ENCODE data around the gene HSBP1.
A peak's percentile ranks its signal among the peaks of the same experiment; 100 is the strongest.

The HSBP1 gene

DNA sequence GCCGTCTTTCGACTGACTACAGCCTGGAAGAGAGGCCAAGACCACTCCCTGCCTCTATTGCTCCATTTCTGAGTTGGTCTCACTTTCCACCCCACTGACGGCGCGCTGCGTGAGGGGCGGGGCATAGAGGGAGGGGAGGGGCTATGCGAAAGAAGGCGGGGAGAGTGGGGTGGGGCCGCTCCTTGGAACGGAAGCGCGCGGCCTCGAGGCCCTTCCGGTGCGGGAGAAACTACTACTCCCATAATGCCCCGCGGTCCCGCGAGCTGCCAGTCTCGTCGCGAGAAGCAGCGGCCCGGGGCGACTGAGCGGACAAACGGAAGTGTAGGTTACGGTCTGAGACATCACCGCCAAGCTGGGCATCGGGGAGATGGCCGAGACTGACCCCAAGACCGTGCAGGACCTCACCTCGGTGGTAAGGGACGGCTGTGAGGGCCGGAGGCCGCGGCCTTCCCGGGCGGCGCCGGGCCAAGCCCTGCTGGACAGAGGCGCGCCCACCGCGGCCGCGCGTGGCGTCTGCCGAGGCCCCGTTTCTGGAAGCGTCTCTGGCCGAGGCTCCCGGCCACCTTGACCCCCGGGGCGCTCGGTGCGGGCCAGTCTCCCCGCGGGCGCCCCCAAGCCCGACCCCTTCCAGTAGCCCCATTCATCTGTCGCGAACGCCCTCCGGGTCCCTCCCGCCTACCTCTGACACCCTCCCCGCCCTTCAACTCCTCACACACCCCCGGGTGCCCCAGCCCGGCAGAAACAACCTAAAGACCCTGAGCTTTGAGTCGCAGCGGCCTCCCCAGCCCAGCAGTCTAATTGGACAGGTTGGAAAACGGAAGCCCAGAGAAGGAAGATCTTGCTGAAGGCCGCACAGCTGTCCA, at the start of gene HSBP1:
HSBP1 (plus strand) TSS at position 269 of the 863 bp plus-strand sequence; CDS start at position 368, 99 bp downstream.
- DNase-seq (ENCODE audit: low read depth, low spot score) = peak; percentile 93
- peak within 1 kb of the TSS; percentile 83 for H3K4me3 ChIP-seq (ENCODE audit: low read depth, low read length)
- in situ Hi-C loops (cut with HindIII; ENCODE audit: low sequenced_read_pairs) = no loop called here
- TF ChIP-seq, protein P1, sequence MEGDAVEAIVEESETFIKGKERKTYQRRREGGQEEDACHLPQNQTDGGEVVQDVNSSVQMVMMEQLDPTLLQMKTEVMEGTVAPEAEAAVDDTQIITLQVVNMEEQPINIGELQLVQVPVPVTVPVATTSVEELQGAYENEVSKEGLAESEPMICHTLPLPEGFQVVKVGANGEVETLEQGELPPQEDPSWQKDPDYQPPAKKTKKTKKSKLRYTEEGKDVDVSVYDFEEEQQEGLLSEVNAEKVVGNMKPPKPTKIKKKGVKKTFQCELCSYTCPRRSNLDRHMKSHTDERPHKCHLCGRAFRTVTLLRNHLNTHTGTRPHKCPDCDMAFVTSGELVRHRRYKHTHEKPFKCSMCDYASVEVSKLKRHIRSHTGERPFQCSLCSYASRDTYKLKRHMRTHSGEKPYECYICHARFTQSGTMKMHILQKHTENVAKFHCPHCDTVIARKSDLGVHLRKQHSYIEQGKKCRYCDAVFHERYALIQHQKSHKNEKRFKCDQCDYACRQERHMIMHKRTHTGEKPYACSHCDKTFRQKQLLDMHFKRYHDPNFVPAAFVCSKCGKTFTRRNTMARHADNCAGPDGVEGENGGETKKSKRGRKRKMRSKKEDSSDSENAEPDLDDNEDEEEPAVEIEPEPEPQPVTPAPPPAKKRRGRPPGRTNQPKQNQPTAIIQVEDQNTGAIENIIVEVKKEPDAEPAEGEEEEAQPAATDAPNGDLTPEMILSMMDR (IDR thresholded peaks at IDR 0.05; ENCODE audit: low read depth, low read length) = no peak

DNA sequence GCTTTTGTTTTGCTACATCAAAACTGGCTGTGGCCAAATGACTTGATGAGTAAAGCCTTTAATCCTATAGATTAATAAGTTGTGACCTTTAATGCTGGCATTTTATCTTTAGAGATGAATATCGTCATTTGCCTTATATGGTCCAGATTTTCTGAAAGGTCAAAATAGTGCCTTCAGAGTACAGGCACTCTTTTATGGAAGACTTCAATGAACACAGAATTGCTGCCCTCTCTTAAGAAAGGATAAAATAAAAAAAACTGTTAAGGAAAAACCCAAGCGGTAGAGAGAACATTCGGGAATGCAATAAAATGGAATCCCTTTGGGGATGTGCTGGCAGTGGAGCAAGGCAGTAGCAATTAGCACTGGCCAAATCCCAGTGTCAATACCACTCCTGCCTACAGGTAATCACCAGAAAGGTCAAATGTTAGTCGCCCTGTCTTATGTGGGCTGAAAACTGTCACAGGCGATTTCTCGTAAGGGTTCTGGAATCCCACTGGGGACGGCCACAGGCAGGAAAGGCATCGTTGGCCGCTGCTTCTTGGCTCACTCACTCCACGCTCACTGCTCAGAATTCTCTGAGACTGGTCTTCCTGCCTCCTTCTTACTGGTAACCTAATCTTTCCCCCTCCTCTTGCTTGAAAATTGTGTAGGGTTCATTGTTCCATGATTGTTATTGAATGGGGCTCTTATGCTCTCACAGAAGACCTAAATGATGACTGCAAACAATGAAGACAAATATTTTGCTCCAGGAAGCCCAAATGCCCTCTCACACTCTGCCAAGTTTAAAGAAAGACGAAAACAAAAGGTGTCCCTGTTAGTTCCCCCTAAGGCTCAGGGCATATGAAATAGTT, 45.4 kb upstream of the HSBP1 start:
- TF ChIP-seq, protein P1 (IDR thresholded peaks at IDR 0.05; ENCODE audit: low read depth, low read length) = no peak
- in situ Hi-C loops (cut with HindIII; ENCODE audit: low sequenced_read_pairs) = no loop called here
- DNase-seq (ENCODE audit: low read depth, low spot score) = no peak
- H3K4me3 ChIP-seq (ENCODE audit: low read depth, low read length) = no peak overlapping the region

DNA sequence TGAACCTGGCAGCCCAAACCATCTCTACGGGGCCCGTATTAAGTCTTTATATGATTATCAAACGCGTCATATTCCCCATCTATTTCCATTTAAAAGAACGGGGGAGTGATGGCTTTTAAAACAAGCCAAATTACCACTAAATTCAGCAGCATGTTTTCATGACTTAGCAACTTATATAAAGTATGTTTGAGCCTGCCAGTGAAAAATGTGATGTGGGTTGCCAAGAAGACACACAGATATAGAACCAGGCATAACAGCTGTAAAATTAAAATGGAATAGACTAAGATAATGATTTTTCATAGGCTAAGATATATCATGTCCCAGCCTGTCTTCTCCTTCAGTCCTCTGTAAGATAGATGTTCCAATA, 44.8 kb upstream of the HSBP1 start:
- TF ChIP-seq, protein P1 (IDR thresholded peaks at IDR 0.05; ENCODE audit: low read depth, low read length) = no peak
- no peak for DNase-seq (ENCODE audit: low read depth, low spot score)
- H3K4me3 ChIP-seq (ENCODE audit: low read depth, low read length) = no peak overlapping the region
- in situ Hi-C loops (cut with HindIII; ENCODE audit: low sequenced_read_pairs) = no loop called here

DNA sequence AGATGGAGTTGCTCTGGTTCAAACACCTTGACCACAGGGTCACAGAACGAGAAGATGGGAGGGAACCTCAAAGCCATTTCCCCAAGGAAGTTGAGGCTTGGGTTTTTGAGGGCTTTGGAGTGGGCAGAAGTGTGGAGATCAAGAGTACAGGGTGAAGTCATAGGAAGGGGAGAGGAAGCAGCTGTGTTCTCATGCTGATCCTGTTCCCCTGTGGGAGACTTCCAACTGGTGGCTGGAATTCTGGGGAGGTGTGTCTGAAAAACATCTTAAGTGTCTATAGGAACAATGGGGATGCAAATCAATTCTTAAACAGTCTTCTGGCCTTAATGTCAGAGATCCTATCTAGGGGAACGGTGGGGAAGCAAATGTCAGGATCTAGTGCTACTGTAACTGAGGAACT, 38.8 kb upstream of the HSBP1 start:
- TF ChIP-seq, protein P1 (IDR thresholded peaks at IDR 0.05; ENCODE audit: low read depth, low read length) = no peak
- no peak for DNase-seq (ENCODE audit: low read depth, low spot score)
- H3K4me3 ChIP-seq (ENCODE audit: low read depth, low read length) = no peak overlapping the region
- in situ Hi-C loops (cut with HindIII; ENCODE audit: low sequenced_read_pairs) = no loop called here

DNA sequence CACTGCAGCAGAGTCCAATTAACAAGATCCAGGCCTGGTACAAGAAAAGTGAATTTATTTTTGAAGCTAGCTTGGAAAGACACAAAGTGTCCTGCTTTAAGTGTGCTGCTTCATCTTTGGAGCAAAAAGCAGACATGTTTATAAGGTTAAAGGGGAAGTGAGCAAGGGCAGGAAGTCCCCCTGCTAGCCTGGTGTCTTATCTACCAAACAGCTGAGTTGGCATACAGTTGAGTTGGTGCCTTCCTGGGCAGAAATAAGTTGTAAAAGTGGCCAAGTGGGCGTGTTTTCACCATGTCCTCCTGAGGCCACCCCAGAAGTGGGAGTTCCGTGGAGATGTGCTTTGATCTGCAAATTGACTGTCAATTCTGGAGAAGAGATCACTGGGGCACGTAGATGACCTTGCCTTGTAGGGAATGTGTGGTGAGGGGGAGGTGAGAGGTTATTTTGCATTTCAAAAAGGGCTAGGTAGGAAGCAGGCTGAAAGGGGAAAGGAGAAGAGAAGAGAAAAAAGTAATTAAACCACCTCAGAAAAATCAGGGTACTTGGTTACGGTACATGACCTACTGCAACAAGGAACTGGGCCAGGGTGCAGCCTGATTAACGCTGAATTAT, 38.3 kb upstream of the HSBP1 start:
- H3K4me3 ChIP-seq (ENCODE audit: low read depth, low read length) = no peak overlapping the region
- in situ Hi-C loops (cut with HindIII; ENCODE audit: low sequenced_read_pairs) = no loop called here
- TF ChIP-seq, protein P1 (IDR thresholded peaks at IDR 0.05; ENCODE audit: low read depth, low read length) = no peak
- no peak for DNase-seq (ENCODE audit: low read depth, low spot score)

DNA sequence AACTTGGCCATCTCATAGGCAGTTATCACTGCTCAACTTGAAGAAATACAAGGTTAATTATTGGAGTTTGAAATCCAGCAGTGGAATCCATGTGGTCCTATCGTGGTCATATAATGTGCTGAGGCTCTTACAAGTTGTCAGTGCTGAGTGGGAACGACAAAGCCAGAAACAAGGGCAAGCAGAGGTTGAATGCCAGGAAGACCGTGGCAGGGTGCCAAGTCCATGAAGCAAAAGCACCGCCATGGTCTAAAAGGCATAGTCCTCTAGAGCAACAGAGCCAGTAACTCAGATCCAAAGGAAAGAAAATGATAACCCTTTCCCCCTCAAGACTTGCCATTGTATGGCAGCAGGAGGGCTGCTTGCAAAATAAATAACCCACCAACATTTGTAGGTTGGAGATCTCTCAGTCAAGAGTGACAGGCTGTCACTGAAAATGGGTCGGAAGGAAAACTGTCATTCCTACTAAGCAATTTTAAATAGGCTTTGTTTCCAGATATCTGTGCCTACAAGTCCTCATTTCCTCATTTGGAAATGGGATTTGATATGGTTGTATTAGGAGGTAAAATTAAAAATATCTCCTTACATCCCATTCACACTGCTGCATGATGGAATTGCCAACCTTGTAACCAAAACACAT, 36.4 kb upstream of the HSBP1 start:
- no peak for DNase-seq (ENCODE audit: low read depth, low spot score)
- in situ Hi-C loops (cut with HindIII; ENCODE audit: low sequenced_read_pairs) = no loop called here
- H3K4me3 ChIP-seq (ENCODE audit: low read depth, low read length) = no peak overlapping the region
- TF ChIP-seq, protein P1 (IDR thresholded peaks at IDR 0.05; ENCODE audit: low read depth, low read length) = no peak

Measured in astrocyte of the spinal cord (primary cell).